H9 (cell line): ENCODE data around the gene INPP5A. TPM values are rescaled to one million over a fixed set of nuclear protein-coding genes. Genes with fewer than 3 reads are reported as not detected.

Experiments used
- DNase-seq: peaks from one replicate; pipeline ENCODE4 v3.0.0-alpha.2; 2017
- H2AFZ ChIP-seq: one replicate; pipeline ENCODE4 v1.6.1; 2013; ENCODE audit warnings: mild to moderate bottlenecking, low read length, control low read depth, moderate library complexity
- H2AK5ac ChIP-seq: 2 replicates; pipeline ENCODE4 v1.6.1; 2013; ENCODE audit warnings: low read length, control low read depth, mixed read lengths; ENCODE audit not compliant: insufficient read length
- H2BK120ac ChIP-seq: one replicate; pipeline ENCODE4 v1.6.1; 2013; ENCODE audit warnings: low read depth, mild to moderate bottlenecking, low read length, control low read depth, inconsistent platforms; ENCODE audit not compliant: poor library complexity, severe bottlenecking
- H2BK12ac ChIP-seq: 2 replicates; pipeline ENCODE4 v1.6.1; 2013; ENCODE audit warnings: low read length, control low read depth, mixed read lengths, low read depth; ENCODE audit not compliant: insufficient read length
- H2BK15ac ChIP-seq: 2 replicates; pipeline ENCODE4 v1.6.1; 2013; ENCODE audit warnings: low read depth, low read length, control low read depth
- H2BK20ac ChIP-seq: one replicate; pipeline ENCODE4 v1.6.1; 2013; ENCODE audit warnings: low read depth, mild to moderate bottlenecking, low read length, control low read depth, inconsistent platforms; ENCODE audit not compliant: poor library complexity, severe bottlenecking
- H2BK5ac ChIP-seq: 2 replicates; pipeline ENCODE4 v1.6.1; 2013; ENCODE audit warnings: low read length, control low read depth, mixed read lengths; ENCODE audit not compliant: insufficient read length
- H3K14ac ChIP-seq: 2 replicates; pipeline ENCODE4 v1.6.1; 2013; ENCODE audit warnings: low read length, control low read depth; ENCODE audit not compliant: insufficient read depth
- H3K18ac ChIP-seq: 2 replicates; pipeline ENCODE4 v1.6.1; 2013; ENCODE audit warnings: low read depth, mild to moderate bottlenecking, mixed read lengths, low read length, control low read depth; ENCODE audit not compliant: insufficient read length
- H3K23ac ChIP-seq: 2 replicates; pipeline ENCODE4 v1.6.1; 2013; ENCODE audit warnings: low read length, control low read depth, mixed read lengths, low read depth; ENCODE audit not compliant: insufficient read length
- H3K23me2 ChIP-seq: 2 replicates; pipeline ENCODE4 v1.6.1; 2013; ENCODE audit warnings: low read depth, mild to moderate bottlenecking, mixed read lengths, low read length, control low read depth; ENCODE audit not compliant: insufficient read length, poor library complexity, severe bottlenecking
- H3K27ac ChIP-seq: 2 replicates; pipeline ENCODE4 v1.5.1; 2013; ENCODE audit warnings: low read length, control low read depth, mixed read lengths, low read depth; ENCODE audit not compliant: insufficient read length
- H3K27me3 ChIP-seq: 2 replicates; pipeline ENCODE4 v1.6.1; 2013; ENCODE audit warnings: low read length, control low read depth, inconsistent platforms; ENCODE audit not compliant: insufficient read depth
- H3K4ac ChIP-seq: 2 replicates; pipeline ENCODE4 v1.6.1; 2013; ENCODE audit warnings: low read depth, mild to moderate bottlenecking, control low read depth, inconsistent platforms, low read length, moderate library complexity
- H3K4me1 ChIP-seq: 2 replicates; pipeline ENCODE4 v1.6.1; 2013; ENCODE audit warnings: low read length, control low read depth, inconsistent platforms; ENCODE audit not compliant: insufficient read depth
- H3K4me2 ChIP-seq: 2 replicates; pipeline ENCODE4 v1.6.1; 2013; ENCODE audit warnings: low read length, control low read depth, mixed read lengths; ENCODE audit not compliant: insufficient read length, insufficient read depth
- H3K56ac ChIP-seq: 2 replicates; pipeline ENCODE4 v1.6.1; 2013; ENCODE audit warnings: low read depth, mild to moderate bottlenecking, mixed read lengths, low read length, control low read depth; ENCODE audit not compliant: insufficient read length
- H3K79me1 ChIP-seq: 2 replicates; pipeline ENCODE4 v1.6.1; 2013; ENCODE audit warnings: low read depth, mild to moderate bottlenecking, moderate library complexity, low read length, control low read depth, inconsistent platforms; ENCODE audit not compliant: insufficient read depth, poor library complexity, severe bottlenecking
- H3K79me2 ChIP-seq: 2 replicates; pipeline ENCODE4 v1.6.1; 2013; ENCODE audit warnings: low read length, control low read depth, inconsistent platforms; ENCODE audit not compliant: insufficient read depth
- H3K9ac ChIP-seq: 2 replicates; pipeline ENCODE4 v1.6.1; 2013; ENCODE audit warnings: low read length, control low read depth, mixed read lengths; ENCODE audit not compliant: insufficient read length; ENCODE audit errors: extremely low read depth
- H3K9me3 ChIP-seq: one replicate; pipeline ENCODE4 v1.6.1; 2013; ENCODE audit warnings: low read depth, low read length, inconsistent platforms; ENCODE audit not compliant: control insufficient read depth
- H3T11ph ChIP-seq: one replicate; pipeline ENCODE4 v1.6.1; 2013; ENCODE audit warnings: mild to moderate bottlenecking, low read length, control low read depth, inconsistent platforms
- H4K20me1 ChIP-seq: one replicate; pipeline ENCODE4 v1.6.1; 2013; ENCODE audit not compliant: control insufficient read depth, insufficient read length, insufficient read depth
- H4K5ac ChIP-seq: 2 replicates; pipeline ENCODE4 v1.6.1; 2013; ENCODE audit warnings: low read depth, mild to moderate bottlenecking, mixed read lengths, low read length, control low read depth; ENCODE audit not compliant: insufficient read length
- H4K8ac ChIP-seq: replicated peaks from 2 replicates; pipeline ENCODE4 v1.6.1; 2013; ENCODE audit warnings: low read length, control low read depth, mixed read lengths, low read depth; ENCODE audit not compliant: insufficient read length
- H4K91ac ChIP-seq: 2 replicates; pipeline ENCODE4 v1.6.1; 2013; ENCODE audit warnings: low read depth, mild to moderate bottlenecking, moderate library complexity, mixed read lengths, low read length, control low read depth; ENCODE audit not compliant: insufficient read length
- H3K27ac Mint-ChIP-seq, 3 experiments: 2 replicates in 2 of 3; 3 replicates in 1 of 3; pipeline ENCODE4 v1.8.0; 2020 to 2021; ENCODE audit warnings: mixed read lengths in 3 of 3, mild to moderate bottlenecking in 1 of 3, moderate library complexity in 1 of 3
- H3K27me3 Mint-ChIP-seq: 2 replicates; pipeline ENCODE4 v1.8.0; 2021; ENCODE audit warnings: low read depth, mild to moderate bottlenecking, moderate library complexity, mixed read lengths
- H3K36me3 Mint-ChIP-seq, 3 experiments: 2 replicates in 2 of 3; 3 replicates in 1 of 3; pipeline ENCODE4 v1.8.0; 2020 to 2021; ENCODE audit warnings: low read depth in 3 of 3, mixed read lengths in 3 of 3; ENCODE audit not compliant: insufficient read depth in 1 of 3
- H3K4me1 Mint-ChIP-seq, 2 experiments: 2 replicates each; pipeline ENCODE4 v1.8.0; 2020; ENCODE audit warnings: mixed read lengths in 2 of 2
- H3K4me3 Mint-ChIP-seq, 2 experiments: 2 replicates in 1 of 2; 3 replicates in 1 of 2; pipeline ENCODE4 v1.8.0; 2020 to 2021; ENCODE audit warnings: mild to moderate bottlenecking in 2 of 2, mixed read lengths in 2 of 2, moderate library complexity in 1 of 2
- H3K9me3 Mint-ChIP-seq, 2 experiments: 2 replicates in 1 of 2; 3 replicates in 1 of 2; pipeline ENCODE4 v1.8.0; 2020; ENCODE audit warnings: mild to moderate bottlenecking in 2 of 2, mixed read lengths in 2 of 2, moderate library complexity in 1 of 2
- WGBS: extraction: QIAGEN DNeasy Blood & Tissue Kit; methylation state at CpG from one replicate; pipeline ENCODE4 v1.1.7; 2013; ENCODE audit warnings: missing lambda C conversion rate, low lambda C conversion rate, mixed read lengths; ENCODE audit not compliant: insufficient read length; ENCODE audit errors: extremely low coverage; 5-methylcytosine and 5-hydroxymethylcytosine counted together
- total RNA-seq: library from RNA; stranded (reverse); gene quantifications from 2 replicates; pipeline ENCODE4 v1.2.1, GENCODE V29; 2021
- TF ChIP-seq, protein P1 (sequence below): fragments of 200-600 bp; sonication (generic); conservative IDR thresholded peaks from 3 replicates; pipeline ENCODE4 v1.8.0; 2021; ENCODE audit warnings: antibody characterized with exemption, mild to moderate bottlenecking

INPP5A gene
- total RNA-seq, 1 experiment from 2014 or later, result 17.7 TPM

DNA sequence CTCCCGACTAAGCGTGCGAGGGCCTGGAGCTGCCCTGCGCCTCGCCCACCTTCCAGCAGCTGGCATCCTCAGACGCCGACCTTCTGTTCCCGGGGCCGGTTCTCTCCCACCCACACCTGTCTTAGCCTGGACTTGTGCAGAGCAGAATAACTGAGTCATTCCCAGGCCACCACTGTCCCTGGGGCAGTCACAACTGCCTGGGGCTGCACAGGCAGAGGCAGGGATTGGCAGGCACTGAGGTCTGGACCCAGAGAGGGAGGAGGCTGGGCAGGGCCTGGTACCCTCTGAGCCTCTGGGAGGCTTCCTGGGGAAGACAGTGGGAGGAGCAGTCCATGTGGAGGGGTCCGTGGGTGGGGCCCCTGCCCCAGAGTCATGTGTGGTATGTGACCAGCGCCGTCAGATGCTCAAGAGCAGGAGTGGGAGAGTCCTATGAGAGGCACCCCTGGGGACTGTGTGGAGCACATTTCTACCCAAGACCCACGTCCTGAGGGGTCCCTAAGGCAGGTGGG, 174.1 kb downstream of the INPP5A start:
- Histone ChIP-seq H2AK5ac (no peak overlapping the region), H3K79me2 (no peaks in the 10 kb centered on the region), H2BK120ac (no peak overlapping the region), H3K27ac (no peak overlapping the region), H3K18ac (no peak overlapping the region), H2BK5ac (no peak overlapping the region), H3K14ac (no peak overlapping the region), H2AFZ (no peak overlapping the region), H3K23ac (no peak overlapping the region), H2BK15ac (no peak overlapping the region), H3K4me1 (no peaks in the 10 kb centered on the region), H4K5ac (no peak overlapping the region), H4K20me1 (no peaks in the 10 kb centered on the region), H3K56ac (no peak overlapping the region), H3K4me2 (no peak overlapping the region), H3K23me2 (no peaks in the 10 kb centered on the region), H3K4ac (no peak overlapping the region), H3K79me1 (no peaks in the 10 kb centered on the region), H3T11ph (no peak overlapping the region), H3K9me3 (no peaks in the 10 kb centered on the region), H2BK12ac (no peak overlapping the region), H3K27me3 (no peaks in the 10 kb centered on the region), H4K91ac (no peak overlapping the region), H2BK20ac (no peak overlapping the region), H3K9ac (no peak overlapping the region), H4K8ac (no peak overlapping the region)
- DNase-seq, result no peak
- peak overlapping the region in 1 of 3 experiments; percentile 79; a peak in 2 of 7 replicates for H3K27ac Mint-ChIP-seq
- H3K9me3 Mint-ChIP-seq, result peaks cover 5 to 13% of the 10 kb centered on the region in 2 experiments
- WGBS, result no CpG with 5 or more reads among the region's 13 CpGs
- H3K4me1 Mint-ChIP-seq, result peaks cover 13 to 26% of the 10 kb centered on the region in 2 experiments
- peaks cover 9 to 15% (median 9%) of the 10 kb centered on the region in 3 experiments; a peak in 6 of 7 replicates for H3K36me3 Mint-ChIP-seq
- no peak overlapping the region for H3K4me3 Mint-ChIP-seq
- peaks cover 3% of the 10 kb centered on the region; the same call in 1 of the 2 replicates for H3K27me3 Mint-ChIP-seq
- TF ChIP-seq, protein P1, sequence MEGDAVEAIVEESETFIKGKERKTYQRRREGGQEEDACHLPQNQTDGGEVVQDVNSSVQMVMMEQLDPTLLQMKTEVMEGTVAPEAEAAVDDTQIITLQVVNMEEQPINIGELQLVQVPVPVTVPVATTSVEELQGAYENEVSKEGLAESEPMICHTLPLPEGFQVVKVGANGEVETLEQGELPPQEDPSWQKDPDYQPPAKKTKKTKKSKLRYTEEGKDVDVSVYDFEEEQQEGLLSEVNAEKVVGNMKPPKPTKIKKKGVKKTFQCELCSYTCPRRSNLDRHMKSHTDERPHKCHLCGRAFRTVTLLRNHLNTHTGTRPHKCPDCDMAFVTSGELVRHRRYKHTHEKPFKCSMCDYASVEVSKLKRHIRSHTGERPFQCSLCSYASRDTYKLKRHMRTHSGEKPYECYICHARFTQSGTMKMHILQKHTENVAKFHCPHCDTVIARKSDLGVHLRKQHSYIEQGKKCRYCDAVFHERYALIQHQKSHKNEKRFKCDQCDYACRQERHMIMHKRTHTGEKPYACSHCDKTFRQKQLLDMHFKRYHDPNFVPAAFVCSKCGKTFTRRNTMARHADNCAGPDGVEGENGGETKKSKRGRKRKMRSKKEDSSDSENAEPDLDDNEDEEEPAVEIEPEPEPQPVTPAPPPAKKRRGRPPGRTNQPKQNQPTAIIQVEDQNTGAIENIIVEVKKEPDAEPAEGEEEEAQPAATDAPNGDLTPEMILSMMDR, result no peak
